SIG-M5 treated with dmso at 0.1 percent for 504 hours (cell line): Measurements from ENCODE around the gene FAM222A.

Source experiments
- DNase-seq: peaks from one replicate; lab custom pipeline; 2025; ENCODE audit not compliant: unreplicated experiment; lab: John Stamatoyannopoulos, UW

FAM222A gene

GRCh38 chr12:109724321-109724892 is 10.8 kb downstream of the FAM222A start:
- no peak for DNase-seq

GRCh38 chr12:109725321-109726105 is 11.9 kb downstream of the FAM222A start:
- DNase-seq = no peak

GRCh38 chr12:109726106-109726497 is 12.5 kb downstream of the FAM222A start:
- DNase-seq = no peak

- DNase-seq = no peak
Observed at GRCh38 chr12:109726511-109727038, 12.9 kb downstream of the FAM222A start.

- DNase-seq = no peak
Observed at GRCh38 chr12:109727039-109727723, 13.6 kb downstream of the FAM222A start.

- no peak for DNase-seq
Observed at GRCh38 chr12:109727746-109728726, 14.4 kb downstream of the FAM222A start.

- DNase-seq = no peak
Observed at GRCh38 chr12:109728921-109729320, 15.3 kb downstream of the FAM222A start.

- DNase-seq = no peak
Observed at GRCh38 chr12:109729371-109729781, 15.8 kb downstream of the FAM222A start.

- DNase-seq = no peak
Observed at GRCh38 chr12:109729801-109730200, 16.2 kb downstream of the FAM222A start.

- no peak for DNase-seq
Observed at GRCh38 chr12:109730306-109731145, 16.9 kb downstream of the FAM222A start.

GRCh38 chr12:109731231-109731731 is 17.7 kb downstream of the FAM222A start:
- DNase-seq = no peak

- no peak for DNase-seq
Observed at GRCh38 chr12:109731806-109732205, 18.2 kb downstream of the FAM222A start.

- no peak for DNase-seq
Observed at GRCh38 chr12:109732321-109733305, 19.0 kb downstream of the FAM222A start.

GRCh38 chr12:109734219-109735000 is 20.8 kb downstream of the FAM222A start:
- no peak for DNase-seq

GRCh38 chr12:109735051-109735521 is 21.5 kb downstream of the FAM222A start:
- DNase-seq = no peak

GRCh38 chr12:109735825-109736551 is 22.4 kb downstream of the FAM222A start:
- DNase-seq = no peak
